Erythroblast (primary cell): ENCODE data around the gene METTL23.
"Not testable (repeated sequence)": the region's sequence is repeated elsewhere in the genome, so short reads cannot be mapped to it uniquely, and the experiment has no call there.

Experiments
- DNase-seq, 2 experiments: peaks; one replicate each; lab custom pipeline; 2025; lab: John Stamatoyannopoulos, UW
- GATA1 ChIP-seq: IDR thresholded peaks from 2 replicates; pipeline ENCODE4 v1.6.1; 2011; ENCODE audit warnings: low read depth, mild to moderate bottlenecking, control low read depth, low read length, moderate library complexity
- POLR2A ChIP-seq: IDR thresholded peaks from 2 replicates; pipeline ENCODE4 v1.6.1; 2011; ENCODE audit warnings: mild to moderate bottlenecking, low read length

METTL23 gene

DNA sequence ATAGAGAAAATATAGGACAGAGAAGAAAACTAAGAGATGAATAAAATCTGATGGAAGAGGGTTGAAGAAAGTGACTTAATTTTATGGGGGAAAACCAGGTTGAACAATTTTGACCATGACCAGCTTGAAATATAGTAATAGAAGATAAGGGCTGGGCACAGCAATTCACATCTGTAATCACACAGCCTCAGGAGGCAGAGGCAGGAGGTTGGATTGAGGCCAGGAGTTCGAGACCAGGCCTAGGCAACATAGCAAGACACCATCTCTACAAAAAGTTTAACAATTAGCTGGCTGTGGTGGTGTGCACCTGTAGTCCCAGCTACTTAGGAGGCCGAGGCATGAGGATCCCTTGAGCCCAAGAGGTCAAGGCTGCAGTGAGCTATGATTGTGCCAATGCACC, 24.6 kb upstream of the METTL23 start:
- DNase-seq = peak in 1 of 2 experiments; percentile 54
- TF ChIP-seq GATA1 (no peak), POLR2A (no peak)

DNA sequence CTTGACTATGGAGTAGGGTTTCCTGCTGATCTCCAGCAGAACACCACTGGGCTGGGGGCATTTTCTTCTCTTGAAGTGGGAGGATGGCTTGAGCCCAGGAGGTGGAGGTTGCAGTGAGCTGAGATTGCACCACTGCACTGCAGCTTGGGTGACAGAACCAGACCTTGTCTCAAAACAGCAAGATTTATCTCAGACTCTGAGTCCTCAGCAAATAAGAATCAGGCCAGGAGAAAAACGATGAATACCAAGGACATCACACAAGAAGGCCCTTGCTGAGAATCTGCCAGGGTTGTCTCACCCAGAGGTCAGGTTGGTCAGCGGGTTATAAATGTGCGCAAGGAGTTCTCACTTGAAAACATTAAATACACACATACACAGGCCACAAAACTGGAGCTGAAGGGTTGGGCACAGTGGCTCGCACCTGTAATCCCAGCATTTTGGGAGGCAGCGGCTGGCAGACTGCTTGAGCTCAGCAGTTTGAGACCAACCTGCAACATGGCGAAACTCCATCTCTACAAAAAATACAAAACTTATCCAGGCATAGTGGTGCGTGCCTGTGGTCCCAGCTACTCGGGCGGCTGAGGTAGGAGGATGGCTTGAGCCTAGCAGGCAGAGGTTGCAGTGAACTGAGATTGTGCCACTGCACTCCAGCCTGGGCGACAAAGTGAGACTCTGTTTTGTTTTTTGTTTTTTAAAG, 23.6 kb upstream of the METTL23 start:
- no peak for TF ChIP-seq GATA1
- no peak for TF ChIP-seq POLR2A
- DNase-seq = no peak

DNA sequence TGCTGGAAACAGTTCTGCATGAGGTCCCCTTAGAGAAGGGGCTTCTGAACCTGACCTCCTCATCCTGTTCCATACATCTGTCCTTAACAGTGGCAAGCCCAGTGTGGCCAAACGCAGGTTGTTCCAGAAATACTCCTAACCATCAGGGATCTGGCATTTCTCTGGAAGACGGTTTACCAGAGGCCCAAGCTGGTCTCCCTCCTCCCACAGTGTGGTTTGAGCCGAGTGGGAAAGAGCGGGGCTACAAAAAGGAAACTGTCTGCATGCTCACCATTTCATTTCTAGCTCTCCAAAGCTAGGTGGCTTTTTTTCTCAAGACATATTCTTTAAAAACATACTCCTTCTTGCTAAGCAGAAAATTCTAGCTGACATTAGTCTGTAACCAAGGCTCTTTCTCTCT, 21.8 kb upstream of the METTL23 start:
- no peak for DNase-seq
- TF ChIP-seq POLR2A (no peak), GATA1 (no peak)

DNA sequence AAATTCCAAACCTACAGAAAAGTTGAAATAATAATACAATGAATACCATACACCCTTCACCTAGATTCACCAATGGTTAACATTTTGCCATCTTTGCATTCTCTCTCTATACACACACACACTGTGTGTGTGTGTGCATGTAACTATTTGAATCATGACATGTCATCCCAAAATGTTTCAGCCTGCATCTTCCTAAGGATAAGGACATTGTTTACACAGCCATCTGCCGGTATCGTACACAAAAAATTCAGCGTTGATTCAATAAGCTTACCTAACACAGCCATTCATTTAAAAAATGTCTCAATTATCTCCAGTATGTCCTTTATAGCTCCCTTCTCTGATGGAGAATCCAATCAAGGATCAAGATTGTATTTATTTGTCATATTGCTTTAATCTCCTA, 19.8 kb upstream of the METTL23 start:
- no peak for TF ChIP-seq GATA1
- no peak for DNase-seq

DNA sequence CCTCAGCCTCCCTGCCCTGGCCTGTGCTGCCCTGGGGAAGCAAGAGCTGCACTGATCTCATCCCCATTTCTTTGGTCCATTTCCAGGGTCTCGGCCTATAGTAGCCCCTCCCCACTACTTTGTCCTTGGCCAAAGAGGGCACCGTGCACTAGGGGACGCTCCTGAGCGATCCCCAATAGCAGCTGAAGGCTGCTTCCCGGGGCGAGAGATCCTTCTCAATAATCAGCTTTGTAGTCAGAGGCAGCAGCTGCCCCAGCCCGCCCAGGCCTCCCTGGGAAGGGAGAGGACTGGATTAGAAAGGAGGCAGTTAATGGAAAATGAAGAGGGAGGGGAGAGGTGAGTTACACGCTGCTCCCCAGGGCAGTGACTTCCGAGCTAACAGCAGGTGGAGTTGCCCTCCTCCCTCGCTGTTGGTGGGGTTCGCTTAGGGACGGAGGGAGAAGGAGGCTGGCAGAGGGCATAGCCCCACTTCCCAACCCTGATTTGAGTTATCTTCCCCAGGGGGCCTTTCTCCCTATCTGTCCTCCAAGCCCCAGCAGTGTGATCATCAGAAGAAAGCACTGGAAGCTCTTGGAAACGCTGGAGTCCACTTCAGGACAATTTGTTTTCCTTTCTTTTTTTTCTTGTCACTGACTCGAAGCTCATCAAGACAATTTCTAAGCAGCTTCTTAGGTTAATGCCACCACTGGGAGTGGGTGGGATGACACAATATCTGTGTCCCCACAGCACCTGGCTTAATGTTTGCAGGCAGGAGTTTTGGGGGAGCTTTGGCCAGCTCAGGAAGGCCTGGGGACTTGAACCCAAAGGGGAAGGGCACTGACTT, 18.4 kb upstream of the METTL23 start:
- TF ChIP-seq POLR2A (no peak), GATA1 (no peak)
- DNase-seq = no peak

DNA sequence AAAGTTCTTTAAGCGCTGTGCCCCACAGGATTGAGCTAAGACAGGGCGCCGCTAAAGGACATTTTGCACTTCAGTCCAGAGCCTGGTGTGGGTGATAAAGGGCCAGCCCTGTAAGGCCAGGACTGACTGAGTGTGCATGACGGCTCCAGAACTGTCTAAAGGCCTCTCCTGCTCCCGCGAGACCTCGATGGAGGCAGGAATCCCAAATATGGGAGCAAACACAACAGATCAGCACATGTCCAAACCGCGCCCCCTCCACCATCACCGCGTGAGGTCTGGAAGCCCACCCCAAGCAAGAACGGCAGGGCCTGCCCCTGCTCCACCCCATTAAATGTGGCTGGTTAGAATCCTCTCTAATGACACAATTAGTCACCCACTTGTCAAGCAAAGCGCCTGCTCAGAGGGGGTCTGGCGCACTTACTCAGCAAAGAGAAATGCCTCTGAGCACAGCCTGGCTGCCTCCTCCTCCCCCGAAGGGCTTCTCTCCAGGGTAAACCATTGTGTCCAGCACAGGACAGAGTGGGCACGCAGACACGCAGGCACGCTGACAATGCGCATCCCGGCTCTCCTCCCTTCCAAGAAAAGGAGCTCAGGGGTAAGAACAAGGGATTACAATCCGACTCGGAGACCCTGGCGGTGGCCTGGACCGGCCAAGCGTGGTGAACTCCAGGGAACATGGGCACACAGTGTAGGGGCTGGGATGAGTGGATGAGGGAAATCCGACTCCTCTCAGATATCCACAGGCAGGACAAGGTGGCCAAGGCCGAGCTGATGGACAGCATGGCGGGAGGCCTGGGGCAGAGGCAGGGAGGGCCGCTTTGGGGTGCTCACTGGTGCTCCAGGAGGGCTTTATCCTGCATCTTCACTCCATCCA, 17.3 kb upstream of the METTL23 start:
- TF ChIP-seq GATA1 = no peak
- no peak for TF ChIP-seq POLR2A
- no peak for DNase-seq

DNA sequence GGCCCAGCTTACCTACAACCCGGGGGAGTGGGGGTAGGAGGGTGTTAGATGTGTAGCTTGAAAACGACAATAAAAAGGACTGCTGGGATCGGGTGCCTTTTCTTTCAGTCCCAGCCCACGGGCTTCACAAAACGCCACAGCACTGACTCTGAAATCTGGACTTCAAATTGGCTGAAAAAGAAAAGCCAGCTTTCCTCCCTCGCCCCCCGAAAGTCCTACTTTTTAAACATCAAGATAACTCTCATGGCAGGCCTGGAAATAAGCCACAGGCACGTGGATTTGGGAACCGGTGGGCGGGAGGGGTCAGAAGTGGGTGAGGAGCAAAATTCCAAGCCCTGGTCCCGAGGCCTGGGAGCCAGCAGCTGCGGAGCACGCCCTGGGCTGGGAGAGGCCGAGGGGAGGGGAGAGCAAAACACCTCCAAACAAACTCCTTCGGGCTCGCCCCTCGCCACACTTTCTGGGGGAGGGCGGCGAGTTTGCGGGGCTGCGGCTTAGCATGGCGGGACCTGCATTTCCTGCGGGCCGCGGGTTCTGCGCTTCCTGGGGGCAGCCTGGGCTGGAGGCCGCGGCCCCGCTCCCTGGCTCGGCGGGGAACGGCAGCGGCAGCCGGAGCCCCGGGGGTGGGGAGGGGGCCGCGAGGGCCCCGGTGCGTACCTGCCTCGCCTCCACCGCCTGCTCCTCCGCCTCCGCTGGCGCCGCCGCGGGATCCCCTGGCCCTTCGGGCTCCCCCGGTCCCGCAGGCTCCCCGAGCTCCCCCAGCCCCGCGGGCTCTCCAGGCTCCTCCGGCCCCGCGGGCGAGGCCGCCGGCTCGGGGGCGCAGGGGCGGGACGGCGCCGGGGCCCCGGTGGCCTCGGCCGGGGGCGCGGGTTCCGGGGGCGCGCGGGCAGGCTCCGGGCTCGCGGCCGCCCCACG, 16.4 kb upstream of the METTL23 start:
- DNase-seq = not testable (repeated sequence)

DNA sequence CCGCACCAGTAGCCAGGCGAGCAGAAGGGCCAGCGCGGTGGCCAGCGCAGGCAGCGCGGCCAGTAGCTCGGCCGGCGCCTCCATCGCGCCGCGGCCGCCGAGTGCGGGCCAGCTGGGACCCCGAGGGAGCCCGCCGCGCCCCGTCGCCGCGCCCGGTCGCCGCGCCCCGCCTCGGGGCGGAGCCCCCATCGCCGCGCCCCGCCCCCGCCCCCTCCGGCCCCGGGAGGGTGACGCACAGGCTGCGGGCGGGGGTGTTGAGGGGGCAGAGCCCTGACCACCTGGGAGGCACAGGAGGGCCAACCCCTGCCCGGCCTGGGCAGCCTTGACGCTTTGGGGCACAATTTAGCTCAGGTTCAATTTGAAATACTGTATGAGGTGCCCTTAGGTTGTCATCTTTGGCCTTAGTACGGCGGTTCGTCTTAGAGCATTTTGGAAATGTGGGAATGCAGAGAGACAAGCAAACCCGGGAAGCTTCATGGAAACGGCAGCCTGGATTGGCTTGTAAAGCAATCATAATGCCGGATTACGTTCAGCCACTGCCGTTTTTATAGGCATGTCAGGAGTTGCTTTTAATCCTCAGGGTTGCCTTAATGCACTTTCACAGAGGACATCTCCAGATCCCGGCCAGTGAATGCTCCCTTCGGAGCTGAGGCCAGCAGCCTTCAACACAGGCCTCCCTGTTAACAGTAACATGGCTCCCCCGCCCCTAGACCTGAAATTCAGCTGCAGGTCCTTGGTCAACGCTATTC, 15.6 kb upstream of the METTL23 start, which contains the start of gene MXRA7:
MXRA7 (minus strand) TSS at position 103 of the 749 bp plus-strand sequence; CDS start at position 84, 19 bp downstream.
- DNase-seq = peak; percentile 65 to 81
- TF ChIP-seq POLR2A = no peak

DNA sequence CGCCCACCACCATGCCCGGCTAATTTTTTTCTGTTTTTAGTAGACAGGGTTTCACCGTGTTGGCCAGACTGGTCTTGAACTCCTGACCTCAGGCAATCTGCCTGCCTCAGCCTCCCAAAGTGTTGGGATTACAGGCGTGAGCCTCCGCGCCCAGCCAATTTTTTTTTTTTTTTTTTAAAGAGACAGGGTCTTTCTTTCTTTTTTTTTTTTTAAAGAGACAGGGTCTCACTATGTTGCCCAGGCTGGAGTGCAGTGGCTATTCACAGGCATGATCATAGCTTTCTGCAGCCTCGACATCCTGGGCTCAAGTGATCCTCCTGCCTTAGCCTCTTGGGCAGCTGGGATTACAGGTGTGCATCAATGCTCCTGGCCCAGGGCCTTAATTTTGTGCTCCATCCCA, 14.3 kb upstream of the METTL23 start:
- not testable (repeated sequence) for DNase-seq

DNA sequence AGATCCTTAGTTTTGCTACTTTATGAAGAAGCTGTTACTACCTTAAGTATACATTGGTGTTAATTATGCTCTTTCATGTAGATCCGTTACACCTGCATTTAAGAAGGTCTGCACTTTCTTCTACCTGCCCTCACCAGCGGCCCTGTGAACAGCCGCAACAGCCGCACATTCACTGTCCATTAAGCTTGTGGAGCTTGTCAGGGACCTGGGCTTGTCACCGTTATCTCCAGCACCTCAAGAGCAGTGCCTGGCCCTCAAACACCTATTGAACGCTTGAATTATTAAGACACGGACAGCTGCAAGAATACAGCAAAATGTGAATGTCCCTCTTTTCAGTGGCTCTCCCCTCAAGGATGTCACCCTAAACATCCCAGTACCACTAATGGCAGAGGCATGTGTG, 12.9 kb upstream of the METTL23 start:
- DNase-seq = no peak
- TF ChIP-seq GATA1 = no peak
- no peak for TF ChIP-seq POLR2A

DNA sequence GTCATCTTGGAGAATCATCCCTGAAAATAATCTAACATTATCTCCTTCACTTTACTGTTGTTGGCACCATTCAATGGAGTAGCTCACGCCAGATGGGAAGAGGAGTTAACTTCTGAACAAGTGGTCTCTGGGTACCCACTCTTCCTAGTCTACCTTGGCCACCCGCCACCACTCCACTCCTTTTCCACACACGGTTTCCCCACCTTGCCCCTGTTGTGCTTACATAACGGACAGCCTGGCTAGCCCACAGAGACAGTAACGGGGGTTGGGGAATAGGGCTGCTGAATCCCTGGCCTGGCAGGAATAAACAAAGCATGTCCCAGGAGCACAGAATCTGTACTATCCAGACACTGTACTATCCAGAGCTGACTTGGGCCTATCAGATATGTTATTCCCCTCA, 12.3 kb upstream of the METTL23 start:
- no peak for DNase-seq
- TF ChIP-seq POLR2A = no peak
- no peak for TF ChIP-seq GATA1

DNA sequence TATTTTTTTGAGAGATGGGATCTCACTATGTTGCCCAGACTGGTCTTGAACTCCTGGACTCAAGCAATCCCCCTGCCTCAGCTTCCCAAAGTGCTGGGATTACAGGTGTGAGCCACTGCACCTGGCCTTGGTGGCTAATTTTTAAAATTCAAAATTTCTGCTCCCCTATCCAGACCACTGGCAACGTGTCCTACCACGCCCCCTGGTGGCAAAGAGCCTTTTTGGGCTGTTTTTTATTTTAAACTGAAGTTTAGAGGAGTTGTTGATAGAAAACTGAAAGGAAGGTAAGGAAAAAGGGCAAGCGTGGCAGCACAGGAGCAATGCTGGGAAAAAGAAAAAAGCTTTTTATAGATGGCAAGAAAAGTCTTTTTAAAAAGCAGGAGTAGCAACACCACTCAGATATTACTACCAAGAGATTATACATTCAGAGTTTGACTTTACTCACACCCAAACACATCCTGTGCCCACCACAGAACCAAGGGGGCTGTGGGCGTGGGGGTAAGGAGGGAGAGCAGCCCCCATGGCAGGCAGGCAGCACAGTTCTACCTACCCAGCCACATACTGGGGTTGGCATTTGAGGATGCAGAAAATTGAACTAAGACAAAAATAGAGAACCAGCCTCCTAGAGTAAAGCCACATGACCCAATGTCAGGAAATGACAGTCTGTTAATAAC, 11.7 kb upstream of the METTL23 start:
- TF ChIP-seq POLR2A (no peak), GATA1 (no peak)
- DNase-seq = peak; percentile 67 to 85
